ENCODE measurements around the gene CPN1.

DNA sequence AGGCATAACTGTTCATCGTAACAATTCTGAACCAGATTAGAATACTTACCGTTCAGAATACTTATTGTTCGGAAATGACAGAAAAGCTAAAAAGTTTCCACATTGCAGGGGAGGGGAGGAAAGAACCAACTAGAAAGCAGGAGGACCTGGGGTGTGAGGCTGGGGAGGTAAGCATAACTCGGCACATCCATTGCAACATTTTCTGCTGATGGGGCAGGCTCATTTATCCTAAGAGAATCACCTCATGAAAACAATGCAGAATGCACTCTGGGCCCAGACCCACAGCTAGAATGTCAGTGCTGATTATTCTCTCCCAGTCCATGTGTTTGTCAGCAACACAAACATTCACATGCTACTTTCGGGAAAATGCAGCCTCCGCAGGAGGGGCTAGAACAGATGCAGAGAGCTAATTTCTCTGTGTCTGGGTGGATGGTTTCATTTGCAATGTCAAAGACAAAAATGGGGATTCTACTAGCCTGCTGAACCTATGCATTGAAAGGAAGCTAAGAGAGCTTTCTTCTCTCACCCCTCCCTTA lies 81.5 kb downstream of the CPN1 start:
- no peak for TF ChIP-seq SRF (IDR thresholded peaks at IDR 0.05; ENCODE audit: low read depth)
- no peak for TF ChIP-seq POLR2AphosphoS5 (IDR thresholded peaks at IDR 0.05; ENCODE audit: low read depth, low read length)
- no peak for TF ChIP-seq CTCF (IDR thresholded peaks at IDR 0.05 in 2 of 3, conservative IDR thresholded peaks at IDR 0.05 in 1 of 3; ENCODE audit: borderline replicate concordance in 1 of 3, insufficient read depth in 1 of 3, low read depth in 2 of 3, low read length in 2 of 3)
- TF ChIP-seq, protein P1, sequence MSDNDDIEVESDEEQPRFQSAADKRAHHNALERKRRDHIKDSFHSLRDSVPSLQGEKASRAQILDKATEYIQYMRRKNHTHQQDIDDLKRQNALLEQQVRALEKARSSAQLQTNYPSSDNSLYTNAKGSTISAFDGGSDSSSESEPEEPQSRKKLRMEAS (IDR thresholded peaks at IDR 0.05) = no peak
- no peak for TF ChIP-seq EZH2phosphoT487 (IDR thresholded peaks at IDR 0.05; ENCODE audit: borderline replicate concordance)
- TF ChIP-seq POLR2A (IDR thresholded peaks at IDR 0.05; ENCODE audit: borderline replicate concordance, extremely low read depth, insufficient read depth, insufficient read length) = no peak
- no peak for TF ChIP-seq YY1 (IDR thresholded peaks at IDR 0.05; ENCODE audit: extremely low read depth, insufficient replicate concordance, low read depth, low read length)
- TF ChIP-seq FOSL1 (IDR thresholded peaks at IDR 0.05; ENCODE audit: low read depth) = no peak
- no peak for TF ChIP-seq ZBTB33 (IDR thresholded peaks at IDR 0.05; ENCODE audit: extremely low read depth, insufficient replicate concordance, low read length)
- TF ChIP-seq RAD21 (IDR thresholded peaks at IDR 0.05; ENCODE audit: low read depth) = no peak
- no peak for TF ChIP-seq SP1 (IDR thresholded peaks at IDR 0.05; ENCODE audit: low read depth)
- no peak for TF ChIP-seq EGR1 (IDR thresholded peaks at IDR 0.05; ENCODE audit: low read depth)
